B cell (primary cell): ENCODE data around the gene INTS3. TPM values are rescaled to one million over a fixed set of nuclear protein-coding genes. Genes with fewer than 3 reads are reported as not detected.

Experiments used
- ATAC-seq: fragments of 200-7000 bp; cut with Tn5 transposase; one replicate; pipeline ENCODE4 v1.10.0; 2021; ENCODE audit warnings: low read depth, mild to moderate bottlenecking, moderate number of reproducible peaks, moderate library complexity
- CTCF ChIA-PET: fragments of 350-600 bp; sonication (Branson Sonifier 250); formaldehyde crosslinking; loops from one replicate; lab custom pipeline; 2021; ENCODE audit warnings: antibody characterized with exemption, inconsistent platforms; lab: Charles Lee
- POLR2A ChIA-PET: fragments of 350-600 bp; sonication (Branson Sonifier 250); formaldehyde crosslinking; loops from one replicate; lab custom pipeline; 2021; ENCODE audit warnings: antibody characterized with exemption; lab: Charles Lee
- DNase-seq: peaks from one replicate; pipeline ENCODE4 v3.0.0; 2013
- H2AFZ ChIP-seq: 2 replicates; pipeline ENCODE4 v1.6.1; 2012; ENCODE audit warnings: mild to moderate bottlenecking, low read depth, low read length; ENCODE audit not compliant: insufficient read depth, poor library complexity, severe bottlenecking
- H3K27ac ChIP-seq, 2 donors: 1 replicate in 1 of 2; 2 replicates in 1 of 2; pipeline ENCODE4 v1.5.1; 2012 to 2013; ENCODE audit warnings: low read length in 2 of 2, mild to moderate bottlenecking in 2 of 2, moderate library complexity in 1 of 2
- H3K27me3 ChIP-seq, 4 experiments: fragments of 200-600 bp in 1 of 4; sonication (generic) in 1 of 4; replicated peaks in 1 of 4; 1 replicate in 2 of 4; 2 replicates in 2 of 4; pipeline versions ENCODE4 v1.6.1 to v1.7.0; 2013 to 2016; ENCODE audit warnings: low read length in 3 of 4, mild to moderate bottlenecking in 2 of 4, mixed read lengths in 1 of 4, moderate library complexity in 1 of 4; ENCODE audit not compliant: insufficient read depth in 4 of 4, control insufficient read depth in 3 of 4; ENCODE audit errors: control extremely low read depth in 1 of 4
- H3K36me3 ChIP-seq, 2 experiments: replicated peaks in 1 of 2; 1 replicate in 1 of 2; 2 replicates in 1 of 2; pipeline versions ENCODE4 v1.6.1 to v1.7.1; 2013; ENCODE audit warnings: low read length in 1 of 2; ENCODE audit not compliant: insufficient read depth in 2 of 2, control insufficient read depth in 1 of 2; ENCODE audit errors: control extremely low read depth in 1 of 2, extremely low read depth in 1 of 2
- H3K4me1 ChIP-seq, 2 donors: fragments of 200-600 bp in 1 of 2; sonication (generic) in 1 of 2; 1 replicate in 1 of 2; 2 replicates in 1 of 2; pipeline versions ENCODE4 v1.5.1 to v1.6.1; 2013 to 2017; ENCODE audit warnings: low read length in 2 of 2; ENCODE audit not compliant: control insufficient read depth in 2 of 2, insufficient read depth in 2 of 2
- H3K4me2 ChIP-seq: replicated peaks from 2 replicates; pipeline ENCODE3; 2012; ENCODE audit warnings: mild to moderate bottlenecking, low read depth, low read length; ENCODE audit not compliant: poor library complexity, severe bottlenecking
- H3K4me3 ChIP-seq, 5 experiments: fragments of 200-600 bp in 1 of 5; sonication (generic) in 1 of 5; 1 replicate in 3 of 5; 2 replicates in 2 of 5; pipeline versions ENCODE4 v1.5.1 to v1.7.0; 2011 to 2016; ENCODE audit warnings: low read length in 4 of 5, mild to moderate bottlenecking in 4 of 5, low read depth in 2 of 5, control low read depth in 1 of 5, moderate library complexity in 1 of 5; ENCODE audit not compliant: insufficient read depth in 1 of 5; ENCODE audit errors: control extremely low read depth in 1 of 5, extremely low read depth in 1 of 5
- H3K79me2 ChIP-seq: fragments of 200-600 bp; sonication (generic); one replicate; pipeline ENCODE4 v1.6.0; 2016; ENCODE audit warnings: low read length; ENCODE audit not compliant: control insufficient read depth, insufficient read depth
- H3K9ac ChIP-seq: fragments of 200-600 bp; sonication (generic); 2 replicates; pipeline ENCODE4 v1.6.1; 2017; ENCODE audit warnings: mild to moderate bottlenecking, low read length, moderate library complexity
- H3K9me3 ChIP-seq, 3 donors: one replicate each; pipeline versions ENCODE4 v1.6.1 to v1.7.1; 2013; ENCODE audit warnings: low read length in 2 of 3; ENCODE audit not compliant: control insufficient read depth in 2 of 3, insufficient read depth in 1 of 3; ENCODE audit errors: control extremely low read depth in 1 of 3
- H4K20me1 ChIP-seq: 2 replicates; pipeline ENCODE4 v1.6.0; 2012; ENCODE audit warnings: mild to moderate bottlenecking, low read length; ENCODE audit not compliant: insufficient read depth, control insufficient read depth, poor library complexity, severe bottlenecking
- H3K27ac Mint-ChIP-seq: one replicate; pipeline ENCODE4 v1.8.0; 2021; ENCODE audit warnings: mixed read lengths
- H3K27me3 Mint-ChIP-seq: one replicate; pipeline ENCODE4 v1.8.0; 2021; ENCODE audit warnings: mixed read lengths
- H3K4me1 Mint-ChIP-seq: one replicate; pipeline ENCODE4 v1.8.0; 2021; ENCODE audit warnings: mixed read lengths
- H3K4me3 Mint-ChIP-seq: one replicate; pipeline ENCODE4 v1.8.0; 2021; ENCODE audit warnings: mixed read lengths
- H3K9me3 Mint-ChIP-seq: one replicate; pipeline ENCODE4 v1.8.0; 2022; ENCODE audit warnings: mixed read lengths; ENCODE audit not compliant: insufficient read depth
- EZH2 ChIP-seq: IDR thresholded peaks from 2 replicates; pipeline ENCODE4 v1.6.1; 2012; ENCODE audit warnings: borderline replicate concordance, low read depth, mild to moderate bottlenecking, moderate library complexity, low read length; ENCODE audit not compliant: insufficient read depth, poor library complexity, severe bottlenecking
- WGBS: methylation state at CpG from one replicate; pipeline ENCODE4 v1.1.5; 2013; ENCODE audit warnings: missing lambda C conversion rate; ENCODE audit not compliant: insufficient coverage; 5-methylcytosine and 5-hydroxymethylcytosine counted together
- intact Hi-C: fragments of 100-400 bp; cut with micrococcal nuclease; formaldehyde crosslinking; loops from one replicate; pipeline ENCODE4 v1.10.0; 2022
- polyA plus RNA-seq: library from polyadenylated mRNA; depleted of rRNA; stranded (reverse); fragments of >200 nt; gene quantifications from 2 replicates; pipeline ENCODE4 v1.2.3, GENCODE V29; 2012
- total RNA-seq, 2 donors: library from RNA; stranded (reverse); fragments of 120-200 nt in 1 of 2; gene quantifications; 1 replicate in 1 of 2; 2 replicates in 1 of 2; pipeline versions ENCODE4 v1.2.3 to v1.2.4, GENCODE V29; 2013 to 2022
- TF ChIP-seq, protein P1 (sequence below): fragments of 200-600 bp; IDR thresholded peaks from one replicate; pipeline ENCODE4 v1.8.0; 2022; ENCODE audit warnings: antibody characterized with exemption, mild to moderate bottlenecking

The INTS3 gene
- total and polyA plus RNA-seq, 2 donors (not counting 1 experiment from before 2014, with no cell fraction given) = 69.1 to 84.1 TPM

GRCh38 chr1:153698020-153698922, 29.6 kb upstream of the INTS3 start:
- CTCF ChIA-PET = interaction anchor here (0.9 kb wide), 1 partner anchor 146 kb away, joined by 3 read pairs; no protein-coding TSS in a partner anchor
- H3K27ac ChIP-seq = no peak overlapping the region
- 23% methylated on average over 18 of the region's 29 CpGs for WGBS
- Mint-ChIP-seq H3K9me3 (no peaks in the 10 kb centered on the region), H3K27ac (no peak overlapping the region), H3K4me3 (peak overlapping the region; percentile 59), H3K27me3 (no peaks in the 10 kb centered on the region), H3K4me1 (peaks cover 3% of the 10 kb centered on the region)
- no peaks in the 10 kb centered on the region for H3K9me3 ChIP-seq
- POLR2A ChIA-PET = interaction anchor here (0.6 to 1.0 kb wide), 3 partner anchors 26 to 240 kb away, joined by 3 to 4 read pairs (median 3); no protein-coding TSS in a partner anchor
- TF ChIP-seq EZH2 = no peak
- TF ChIP-seq, protein P1, sequence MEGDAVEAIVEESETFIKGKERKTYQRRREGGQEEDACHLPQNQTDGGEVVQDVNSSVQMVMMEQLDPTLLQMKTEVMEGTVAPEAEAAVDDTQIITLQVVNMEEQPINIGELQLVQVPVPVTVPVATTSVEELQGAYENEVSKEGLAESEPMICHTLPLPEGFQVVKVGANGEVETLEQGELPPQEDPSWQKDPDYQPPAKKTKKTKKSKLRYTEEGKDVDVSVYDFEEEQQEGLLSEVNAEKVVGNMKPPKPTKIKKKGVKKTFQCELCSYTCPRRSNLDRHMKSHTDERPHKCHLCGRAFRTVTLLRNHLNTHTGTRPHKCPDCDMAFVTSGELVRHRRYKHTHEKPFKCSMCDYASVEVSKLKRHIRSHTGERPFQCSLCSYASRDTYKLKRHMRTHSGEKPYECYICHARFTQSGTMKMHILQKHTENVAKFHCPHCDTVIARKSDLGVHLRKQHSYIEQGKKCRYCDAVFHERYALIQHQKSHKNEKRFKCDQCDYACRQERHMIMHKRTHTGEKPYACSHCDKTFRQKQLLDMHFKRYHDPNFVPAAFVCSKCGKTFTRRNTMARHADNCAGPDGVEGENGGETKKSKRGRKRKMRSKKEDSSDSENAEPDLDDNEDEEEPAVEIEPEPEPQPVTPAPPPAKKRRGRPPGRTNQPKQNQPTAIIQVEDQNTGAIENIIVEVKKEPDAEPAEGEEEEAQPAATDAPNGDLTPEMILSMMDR = no peak
- H3K79me2 ChIP-seq = no peaks in the 10 kb centered on the region
- H3K4me1 ChIP-seq = peaks cover 0 to 7% of the 10 kb centered on the region in 2 donors
- intact Hi-C loops = no loop called here
- peak overlapping the region; percentile 81 for H2AFZ ChIP-seq
- peaks cover 0 to 9% (median 0%) of the 10 kb centered on the region in 4 experiments for H3K27me3 ChIP-seq
- no peaks in the 10 kb centered on the region for H3K36me3 ChIP-seq
- DNase-seq (no peak), ATAC-seq (no peak)
- peak overlapping the region in 3 of 5 experiments; percentile 37 to 40 (median 39) for H3K4me3 ChIP-seq
- H3K9ac ChIP-seq = peak overlapping the region; percentile 50
- H4K20me1 ChIP-seq = no peaks in the 10 kb centered on the region
- peak overlapping the region; percentile 71 for H3K4me2 ChIP-seq
